Measurements from ENCODE around the gene OGFOD3. TPM values are rescaled to one million over a fixed set of nuclear protein-coding genes. Genes with fewer than 3 reads are reported as not detected.
"Not testable (repeated sequence)": the region's sequence is repeated elsewhere in the genome, so short reads cannot be mapped to it uniquely, and the experiment has no call there.

The OGFOD3 gene
- total RNA-seq, 1 donor from 2014 or later: 29.1 TPM

GRCh38 chr17:82365606-82366295 is 52.6 kb downstream of the OGFOD3 start:
- intact Hi-C loops (cut with micrococcal nuclease): no loop called here
- H3K27ac Mint-ChIP-seq: no peak overlapping the region
- no peak overlapping the region for H3K4me3 Mint-ChIP-seq (ENCODE audit: low read depth)
- peaks cover 7% of the 10 kb centered on the region for H3K4me1 Mint-ChIP-seq (ENCODE audit: low read depth)
- no peak for DNase-seq (ENCODE audit: low spot score)
- H3K36me3 Mint-ChIP-seq (ENCODE audit: low read depth): no peaks in the 10 kb centered on the region
- H3K27me3 Mint-ChIP-seq (ENCODE audit: low read depth): peaks cover 27% of the 10 kb centered on the region
- H3K9me3 Mint-ChIP-seq: no peaks in the 10 kb centered on the region

GRCh38 chr17:82361885-82362633 is 56.3 kb downstream of the OGFOD3 start:
- H3K4me3 Mint-ChIP-seq (ENCODE audit: low read depth): no peak overlapping the region
- intact Hi-C loops (cut with micrococcal nuclease): no loop called here
- peaks cover 18% of the 10 kb centered on the region for H3K27me3 Mint-ChIP-seq (ENCODE audit: low read depth)
- H3K4me1 Mint-ChIP-seq (ENCODE audit: low read depth): peaks cover 7% of the 10 kb centered on the region
- no peak for DNase-seq (ENCODE audit: low spot score)
- H3K36me3 Mint-ChIP-seq (ENCODE audit: low read depth): no peaks in the 10 kb centered on the region
- no peak overlapping the region for H3K27ac Mint-ChIP-seq
- H3K9me3 Mint-ChIP-seq: no peaks in the 10 kb centered on the region

GRCh38 chr17:82359451-82360074 is 58.8 kb downstream of the OGFOD3 start:
- H3K4me3 Mint-ChIP-seq (ENCODE audit: low read depth); H3K4me1 Mint-ChIP-seq (ENCODE audit: low read depth); H3K36me3 Mint-ChIP-seq (ENCODE audit: low read depth); H3K9me3 Mint-ChIP-seq; H3K27ac Mint-ChIP-seq; DNase-seq (ENCODE audit: low spot score): not testable (repeated sequence)
- peaks cover 14% of the 10 kb centered on the region for H3K27me3 Mint-ChIP-seq (ENCODE audit: low read depth)
- intact Hi-C loops (cut with micrococcal nuclease): loop anchor here (10.0 kb wide), 1 partner anchor 415 kb away; no protein-coding TSS in a partner anchor

GRCh38 chr17:82358465-82359350 is 59.7 kb downstream of the OGFOD3 start, which contains the start of gene TEX19:
TSS of gene TEX19 (plus strand) at chr17:82359247. CDS start at chr17:82362151, 2,904 bp downstream.
- Mint-ChIP-seq H3K4me1 (ENCODE audit: low read depth) (peaks cover 7% of the 10 kb centered on the region), H3K27ac (peak within 1 kb of the TSS; percentile 7), H3K4me3 (ENCODE audit: low read depth) (no peak within 1 kb of the TSS), H3K27me3 (ENCODE audit: low read depth) (peaks cover 14% of the 10 kb centered on the region), H3K36me3 (ENCODE audit: low read depth) (no peaks in the 10 kb centered on the region), H3K9me3 (no peaks in the 10 kb centered on the region)
- intact Hi-C loops (cut with micrococcal nuclease): loop anchor here (10.0 kb wide), 1 partner anchor 416 kb away; no protein-coding TSS in a partner anchor
- DNase-seq (ENCODE audit: low spot score): no peak

- Mint-ChIP-seq H3K4me3 (ENCODE audit: low read depth) (no peak overlapping the region), H3K9me3 (no peaks in the 10 kb centered on the region), H3K36me3 (ENCODE audit: low read depth) (no peaks in the 10 kb centered on the region), H3K27ac (no peak overlapping the region), H3K4me1 (ENCODE audit: low read depth) (peaks cover 7% of the 10 kb centered on the region), H3K27me3 (ENCODE audit: low read depth) (peaks cover 11% of the 10 kb centered on the region)
- DNase-seq (ENCODE audit: low spot score): no peak
- intact Hi-C loops (cut with micrococcal nuclease): loop anchor here (10.0 kb wide), 1 partner anchor 417 kb away; no protein-coding TSS in a partner anchor
These were observed 61.0 kb downstream of the OGFOD3 start for GRCh38 chr17:82357394-82357793.

GRCh38 chr17:82356845-82357355 is 61.5 kb downstream of the OGFOD3 start:
- Mint-ChIP-seq H3K4me3 (ENCODE audit: low read depth) (no peak overlapping the region), H3K27ac (no peak overlapping the region), H3K9me3 (no peaks in the 10 kb centered on the region), H3K4me1 (ENCODE audit: low read depth) (peaks cover 9% of the 10 kb centered on the region), H3K27me3 (ENCODE audit: low read depth) (peaks cover 11% of the 10 kb centered on the region), H3K36me3 (ENCODE audit: low read depth) (no peaks in the 10 kb centered on the region)
- intact Hi-C loops (cut with micrococcal nuclease): loop anchor here (10.0 kb wide), 1 partner anchor 418 kb away; no protein-coding TSS in a partner anchor
- DNase-seq (ENCODE audit: low spot score): no peak

GRCh38 chr17:82355770-82356427 is 62.5 kb downstream of the OGFOD3 start:
- no peak overlapping the region for H3K4me3 Mint-ChIP-seq (ENCODE audit: low read depth)
- H3K27ac Mint-ChIP-seq: no peak overlapping the region
- no peaks in the 10 kb centered on the region for H3K36me3 Mint-ChIP-seq (ENCODE audit: low read depth)
- intact Hi-C loops (cut with micrococcal nuclease): loop anchor here (10.0 kb wide), 1 partner anchor 419 kb away; no protein-coding TSS in a partner anchor
- peaks cover 11% of the 10 kb centered on the region for H3K27me3 Mint-ChIP-seq (ENCODE audit: low read depth)
- H3K9me3 Mint-ChIP-seq: no peaks in the 10 kb centered on the region
- DNase-seq (ENCODE audit: low spot score): no peak
- H3K4me1 Mint-ChIP-seq (ENCODE audit: low read depth): peaks cover 11% of the 10 kb centered on the region

- H3K4me3 Mint-ChIP-seq (ENCODE audit: low read depth): no peak overlapping the region
- no peak for DNase-seq (ENCODE audit: low spot score)
- H3K4me1 Mint-ChIP-seq (ENCODE audit: low read depth): peaks cover 11% of the 10 kb centered on the region
- H3K27me3 Mint-ChIP-seq (ENCODE audit: low read depth): peaks cover 11% of the 10 kb centered on the region
- no peaks in the 10 kb centered on the region for H3K36me3 Mint-ChIP-seq (ENCODE audit: low read depth)
- no peak overlapping the region for H3K27ac Mint-ChIP-seq
- H3K9me3 Mint-ChIP-seq: no peaks in the 10 kb centered on the region
- intact Hi-C loops (cut with micrococcal nuclease): loop anchor here (10.0 kb wide), 1 partner anchor 420 kb away; no protein-coding TSS in a partner anchor
These were observed 63.5 kb downstream of the OGFOD3 start for GRCh38 chr17:82354804-82355308.

GRCh38 chr17:82353484-82353883 is 64.9 kb downstream of the OGFOD3 start:
- H3K27ac Mint-ChIP-seq: no peak overlapping the region

GRCh38 chr17:82351713-82352488 is 66.5 kb downstream of the OGFOD3 start:
- no peak overlapping the region for H3K4me3 Mint-ChIP-seq (ENCODE audit: low read depth)

More at GRCh38 chr17:82353484-82353883, 64.9 kb downstream of the OGFOD3 start:
- Mint-ChIP-seq H3K36me3 (ENCODE audit: low read depth) (no peaks in the 10 kb centered on the region), H3K27me3 (ENCODE audit: low read depth) (peaks cover 9% of the 10 kb centered on the region), H3K4me1 (ENCODE audit: low read depth) (peaks cover 8% of the 10 kb centered on the region), H3K9me3 (no peaks in the 10 kb centered on the region), H3K4me3 (ENCODE audit: low read depth) (no peak overlapping the region)
- intact Hi-C loops (cut with micrococcal nuclease): loop anchor here (2.0 to 10.0 kb wide), 2 partner anchors 201 to 421 kb away; no protein-coding TSS in a partner anchor
- no peak for DNase-seq (ENCODE audit: low spot score)

More at GRCh38 chr17:82351713-82352488, 66.5 kb downstream of the OGFOD3 start:
- DNase-seq (ENCODE audit: low spot score): peak; percentile 73
- Mint-ChIP-seq H3K4me1 (ENCODE audit: low read depth) (peaks cover 4% of the 10 kb centered on the region), H3K9me3 (no peaks in the 10 kb centered on the region), H3K27ac (no peak overlapping the region), H3K27me3 (ENCODE audit: low read depth) (peaks cover 5% of the 10 kb centered on the region), H3K36me3 (ENCODE audit: low read depth) (no peaks in the 10 kb centered on the region)
- intact Hi-C loops (cut with micrococcal nuclease): loop anchor here (1.0 to 10.0 kb wide), 4 partner anchors 62 to 423 kb away; partner anchors contain the start of genes HEXD and OGFOD3
